Tibial nerve (tissue), 3 donors: ENCODE measurements around the gene BMERB1.

Experiments
- POLR2A ChIP-seq, 2 donors: fragments of 450-650 bp; IDR thresholded peaks; one replicate each; pipeline ENCODE4 v1.6.1; 2017; ENCODE audit warnings: antibody characterized with exemption in 2 of 2, mild to moderate bottlenecking in 2 of 2, moderate library complexity in 2 of 2
- TF ChIP-seq, protein P1 (sequence below), 5 experiments: fragments of 200-600 bp in 3 of 5; fragments of 450-650 bp in 2 of 5; sonication (generic) in 3 of 5; IDR thresholded peaks; one replicate each; pipeline ENCODE4 v1.5.1; 2016 to 2019; ENCODE audit warnings: antibody characterized with exemption in 5 of 5, mild to moderate bottlenecking in 3 of 5, moderate library complexity in 2 of 5

DNA sequence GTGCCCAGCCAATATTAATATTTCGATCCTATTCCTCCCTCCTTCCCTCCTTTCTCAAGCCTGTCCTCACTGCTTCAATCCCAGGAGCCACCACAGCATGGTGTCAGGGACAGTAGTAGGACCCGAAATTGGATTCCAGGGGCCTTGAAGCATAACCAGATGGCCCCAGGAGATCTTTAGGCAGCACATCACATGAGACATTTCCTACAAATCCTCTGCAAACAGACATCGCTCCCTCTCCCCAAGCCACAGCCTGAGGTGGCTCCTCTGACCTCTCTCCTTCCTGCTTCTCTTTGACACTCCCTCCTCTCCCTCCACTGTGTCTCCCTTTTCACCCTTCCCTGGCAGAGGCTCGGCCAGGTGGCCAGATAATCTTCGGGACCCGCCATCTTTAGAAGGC lies 76.6 kb downstream of the BMERB1 start:
- TF ChIP-seq, protein P1, sequence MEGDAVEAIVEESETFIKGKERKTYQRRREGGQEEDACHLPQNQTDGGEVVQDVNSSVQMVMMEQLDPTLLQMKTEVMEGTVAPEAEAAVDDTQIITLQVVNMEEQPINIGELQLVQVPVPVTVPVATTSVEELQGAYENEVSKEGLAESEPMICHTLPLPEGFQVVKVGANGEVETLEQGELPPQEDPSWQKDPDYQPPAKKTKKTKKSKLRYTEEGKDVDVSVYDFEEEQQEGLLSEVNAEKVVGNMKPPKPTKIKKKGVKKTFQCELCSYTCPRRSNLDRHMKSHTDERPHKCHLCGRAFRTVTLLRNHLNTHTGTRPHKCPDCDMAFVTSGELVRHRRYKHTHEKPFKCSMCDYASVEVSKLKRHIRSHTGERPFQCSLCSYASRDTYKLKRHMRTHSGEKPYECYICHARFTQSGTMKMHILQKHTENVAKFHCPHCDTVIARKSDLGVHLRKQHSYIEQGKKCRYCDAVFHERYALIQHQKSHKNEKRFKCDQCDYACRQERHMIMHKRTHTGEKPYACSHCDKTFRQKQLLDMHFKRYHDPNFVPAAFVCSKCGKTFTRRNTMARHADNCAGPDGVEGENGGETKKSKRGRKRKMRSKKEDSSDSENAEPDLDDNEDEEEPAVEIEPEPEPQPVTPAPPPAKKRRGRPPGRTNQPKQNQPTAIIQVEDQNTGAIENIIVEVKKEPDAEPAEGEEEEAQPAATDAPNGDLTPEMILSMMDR (IDR thresholded peaks at IDR 0.05) = no peak
- TF ChIP-seq POLR2A (IDR thresholded peaks at IDR 0.05) = no peak
